NCI-H2107 treated with DMSO at 0.1 percent for 48 hours (cell line): ENCODE results near the gene HOXD11.
A peak's percentile ranks its signal among the peaks of the same experiment; 100 is the strongest.

Experiments
- DNase-seq: peaks from one replicate; lab custom pipeline; 2025; ENCODE audit not compliant: unreplicated experiment; lab: John Stamatoyannopoulos, UW

Gene HOXD11

GRCh38 chr2:176106581-176107539 lies at the start of gene HOXD11:
TSS of gene HOXD11 (plus strand) at chr2:176107280. CDS start at chr2:176107356, 76 bp downstream.
- DNase-seq, result no peak

DNA sequence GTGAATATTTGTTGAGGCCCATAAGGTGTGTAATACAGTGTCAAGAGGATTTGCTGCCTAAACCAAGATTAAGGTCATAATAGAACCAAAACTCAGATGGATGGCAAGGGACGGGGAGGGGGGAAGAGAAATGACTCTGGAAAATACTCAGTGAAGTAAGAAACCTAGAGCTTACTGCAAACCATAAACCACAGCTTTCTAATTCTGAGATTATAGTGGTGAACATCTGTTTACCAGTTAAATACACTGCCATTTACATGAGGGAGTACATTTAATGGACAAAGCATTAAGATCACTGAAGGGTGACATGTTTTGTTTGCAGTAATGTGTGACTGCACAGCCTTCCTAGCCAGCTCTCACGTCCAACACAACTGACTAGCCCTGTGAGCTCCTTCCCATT lies 43.1 kb upstream of the HOXD11 start:
- DNase-seq, result peak; percentile 40

- no peak for DNase-seq
These were observed 40.2 kb upstream of the HOXD11 start for GRCh38 chr2:176066645-176067588.

- DNase-seq, result no peak
These were observed 39.3 kb upstream of the HOXD11 start for GRCh38 chr2:176067589-176068418.

DNA sequence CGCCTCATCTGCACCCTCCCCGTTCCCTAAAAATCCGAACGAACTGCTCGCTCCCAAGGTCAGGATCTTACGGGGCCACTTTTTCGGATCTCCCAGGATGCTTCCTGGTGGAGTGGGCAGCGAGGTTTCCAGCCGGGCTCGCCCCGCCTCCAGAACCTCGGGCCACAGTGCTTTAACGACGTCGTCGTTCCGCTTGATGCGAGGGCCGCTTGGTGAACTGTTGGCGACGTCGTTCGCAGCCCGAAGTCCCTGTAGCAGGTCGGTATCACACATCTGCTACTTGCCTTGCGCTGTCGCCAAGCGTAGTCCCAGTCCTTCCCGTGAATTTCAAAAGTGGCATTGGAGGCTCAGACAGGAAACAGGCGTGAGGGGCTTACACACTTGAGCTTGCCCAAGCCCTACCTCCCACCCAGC lies 38.7 kb upstream of the HOXD11 start:
- DNase-seq, result no peak

- DNase-seq, result no peak
These were observed 35.5 kb upstream of the HOXD11 start for GRCh38 chr2:176071330-176072291.

DNA sequence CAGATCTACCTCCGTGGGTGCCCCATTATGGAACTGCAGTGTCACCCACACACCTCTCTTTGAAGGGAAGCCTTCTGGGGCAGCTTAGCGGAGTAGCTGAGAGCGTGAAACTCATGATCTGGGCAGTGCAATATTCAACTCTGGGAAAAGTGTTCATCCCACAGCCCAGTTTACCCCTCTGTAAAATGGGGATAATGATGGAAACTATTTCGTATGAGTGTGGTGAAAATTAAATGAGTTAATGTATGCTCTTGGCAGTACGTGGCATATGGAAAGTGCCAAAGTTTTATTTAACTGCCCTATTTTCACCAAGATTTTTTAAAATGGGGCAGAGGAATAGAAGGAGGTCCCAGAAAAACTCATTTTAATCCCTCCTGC lies 34.8 kb upstream of the HOXD11 start:
- no peak for DNase-seq

DNA sequence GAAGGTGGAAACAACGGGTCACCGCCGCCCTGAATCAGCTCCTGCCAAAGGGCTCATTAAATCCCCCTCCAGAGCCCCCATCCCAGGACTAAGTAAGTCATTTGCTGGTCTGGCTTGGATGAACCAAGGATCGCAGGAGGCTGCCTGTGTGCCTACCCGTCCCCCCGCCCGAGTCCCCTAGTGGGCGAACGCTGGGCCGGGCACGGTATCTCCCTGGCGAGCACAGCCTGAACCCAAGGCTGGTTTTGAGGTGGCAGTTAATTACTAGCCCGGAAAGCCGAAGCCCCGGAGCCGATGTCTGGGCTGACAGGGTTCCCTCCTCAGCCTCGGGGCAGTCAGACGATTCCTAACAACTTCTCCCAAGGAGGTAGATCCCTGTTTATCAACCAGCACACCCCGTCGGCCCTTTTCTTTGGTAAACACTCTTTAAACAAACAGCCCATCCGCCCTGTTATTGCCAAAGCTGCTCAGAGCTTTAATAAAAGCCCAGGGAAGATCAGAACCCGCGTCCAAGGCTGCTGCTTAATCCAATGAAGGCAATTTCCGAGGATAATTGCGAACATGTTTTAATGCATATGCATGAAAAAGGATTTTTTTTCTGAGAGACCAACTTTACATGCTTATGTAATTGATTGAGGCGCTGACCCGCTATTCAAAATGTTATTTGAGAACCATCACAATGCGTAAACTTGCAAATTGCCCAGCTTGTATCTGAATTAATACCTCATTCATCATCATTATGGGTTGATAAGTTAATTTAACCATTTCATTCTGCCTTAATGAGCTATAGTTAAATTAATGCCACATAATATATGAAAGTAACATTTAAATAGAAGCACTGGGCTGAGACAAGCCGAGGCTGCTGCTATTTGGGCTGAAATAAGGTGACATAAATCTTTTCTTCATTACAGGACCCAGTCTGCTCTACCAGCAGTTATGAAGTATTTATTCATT lies 33.9 kb upstream of the HOXD11 start:
- DNase-seq, result no peak

- peak; percentile 11 for DNase-seq
These were observed 32.1 kb upstream of the HOXD11 start for GRCh38 chr2:176074919-176075425.

DNA sequence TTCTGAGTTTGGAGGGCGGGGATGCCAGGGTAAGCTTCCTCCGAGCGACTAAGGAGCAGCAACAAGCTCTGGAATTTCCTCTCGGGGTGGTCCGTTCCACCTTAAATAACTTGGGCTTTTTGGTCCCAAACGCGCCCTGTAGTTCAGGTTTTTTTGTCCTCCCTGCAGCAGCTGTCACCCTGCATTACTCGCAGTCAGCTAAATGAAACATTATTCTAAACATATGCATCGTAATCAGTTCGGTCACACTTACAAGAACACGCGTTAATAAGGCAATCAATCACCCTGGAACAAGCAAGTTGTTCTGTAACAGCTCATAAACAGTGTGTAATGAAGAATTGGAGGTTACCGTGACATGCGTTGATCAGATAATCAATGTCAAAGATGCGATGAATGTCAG lies 31.6 kb upstream of the HOXD11 start:
- no peak for DNase-seq

DNA sequence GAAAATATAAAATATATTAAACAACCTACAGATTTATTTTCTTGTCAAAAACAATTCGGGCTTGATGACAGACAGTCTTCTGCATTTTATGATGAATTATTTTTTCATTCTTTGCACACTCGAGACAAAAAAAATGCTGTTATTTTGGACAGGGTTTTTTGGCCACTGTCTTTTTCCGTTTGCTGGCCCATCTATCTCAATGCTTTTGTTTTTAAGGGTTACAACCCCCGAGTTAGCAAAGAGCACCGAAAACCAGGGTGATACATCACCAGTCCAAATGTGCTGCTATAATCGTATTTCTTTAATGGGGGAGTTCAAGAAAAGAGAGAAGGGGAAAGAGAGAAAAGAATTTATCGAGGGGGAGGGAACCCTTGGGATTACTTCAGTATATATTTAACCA lies 31.0 kb upstream of the HOXD11 start:
- no peak for DNase-seq

- DNase-seq, result no peak
These were observed 30.3 kb upstream of the HOXD11 start for GRCh38 chr2:176076796-176077195.

GRCh38 chr2:176078541-176079284 lies 28.4 kb upstream of the HOXD11 start:
- peak; percentile 3 for DNase-seq

DNA sequence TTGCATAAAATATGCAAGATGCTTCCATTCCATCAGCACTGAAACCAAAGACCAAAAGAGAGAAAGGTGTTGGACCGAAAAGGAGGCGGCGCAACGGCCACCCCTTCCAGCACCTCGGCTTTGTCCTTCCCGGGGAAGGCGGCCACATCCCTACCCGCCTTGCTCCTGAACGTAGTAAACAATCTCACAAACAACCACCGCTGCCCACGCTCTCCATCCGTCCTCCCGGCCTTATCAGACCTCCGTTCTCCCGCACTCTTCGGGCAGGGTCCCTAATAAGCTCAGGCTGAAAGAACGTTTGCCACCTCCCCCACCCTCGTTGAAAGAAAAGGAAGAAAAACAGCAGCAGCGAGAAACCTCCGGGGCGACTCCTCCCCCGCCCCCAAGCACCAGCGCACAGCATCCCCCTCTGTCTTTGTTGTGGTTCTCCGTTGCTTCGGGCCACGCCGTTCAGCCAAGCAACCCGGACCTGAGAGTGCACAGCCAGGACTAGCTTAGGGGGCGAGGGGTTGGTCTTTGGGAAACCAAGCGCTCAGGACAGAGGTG lies 27.7 kb upstream of the HOXD11 start:
- peak; percentile 23 for DNase-seq

GRCh38 chr2:176079831-176080539 lies 27.1 kb upstream of the HOXD11 start:
- DNase-seq, result peak; percentile 34

DNA sequence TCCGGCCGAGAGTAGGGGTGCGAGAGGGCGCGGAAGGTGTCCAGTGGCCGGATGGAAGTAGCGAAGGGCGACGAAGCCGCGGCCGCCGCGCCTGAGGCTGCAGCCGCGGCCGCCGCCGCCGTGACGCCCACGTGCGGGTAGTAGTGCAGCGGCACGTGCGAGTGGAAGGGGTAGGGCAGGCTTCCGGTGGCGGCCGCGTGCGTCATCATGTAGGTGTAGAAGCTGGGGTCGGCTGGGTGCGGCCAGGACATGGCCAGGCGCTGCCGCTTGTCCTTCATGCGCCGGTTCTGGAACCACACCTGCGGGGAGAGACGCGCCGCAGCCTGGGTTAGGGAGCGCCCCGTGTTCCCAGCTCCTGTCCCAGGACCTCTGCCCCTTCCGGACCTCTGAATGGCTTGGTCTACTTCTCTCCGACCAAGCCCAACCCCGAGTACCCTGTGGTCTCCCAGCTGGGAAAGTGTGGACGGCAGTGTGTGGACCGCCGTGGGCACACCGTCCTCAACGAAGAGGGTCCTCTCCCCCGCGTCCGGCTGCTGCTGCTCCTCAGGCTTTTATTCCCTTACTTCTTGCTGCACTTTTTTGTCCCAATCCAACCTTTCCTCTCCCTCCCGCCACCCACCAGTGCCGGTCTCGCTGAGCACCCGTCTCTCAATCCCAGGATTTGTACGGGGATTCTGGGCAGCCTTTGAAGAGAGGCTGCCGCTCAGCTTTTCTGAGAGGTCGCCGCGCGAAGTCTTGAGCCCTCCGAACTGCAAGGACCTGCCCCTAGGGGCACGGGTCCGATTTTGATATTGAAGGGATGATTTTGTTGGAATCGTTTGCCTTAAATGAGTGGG lies 26.3 kb upstream of the HOXD11 start:
- DNase-seq, result no peak
